ENCODE results near the gene FHIP2A. TPM values are rescaled to one million over a fixed set of nuclear protein-coding genes. Genes with fewer than 3 reads are reported as not detected.

Gene FHIP2A
- total RNA-seq, 1 donor from 2014 or later, result 19.6 TPM

- intact Hi-C loops (cut with DNase I), result no loop called here
These were observed 47.9 kb downstream of the FHIP2A start for GRCh38 chr10:114869520-114869892.

GRCh38 chr10:114870486-114870885, 48.9 kb downstream of the FHIP2A start:
- DNase-seq (ENCODE audit: low spot score in 2 of 2), result no peak
- H3K27ac ChIP-seq, result peak overlapping the region in 1 of 2 donors; percentile 17
- H3K4me3 ChIP-seq, result no peak overlapping the region
- peaks cover 6 to 9% of the 10 kb centered on the region in 2 donors for H3K4me1 ChIP-seq
- no peaks in the 10 kb centered on the region for H3K27me3 ChIP-seq
- H3K9me3 ChIP-seq, result no peaks in the 10 kb centered on the region
- peaks cover 0 to 7% of the 10 kb centered on the region in 2 donors for H3K36me3 ChIP-seq
- TF ChIP-seq, protein P1, sequence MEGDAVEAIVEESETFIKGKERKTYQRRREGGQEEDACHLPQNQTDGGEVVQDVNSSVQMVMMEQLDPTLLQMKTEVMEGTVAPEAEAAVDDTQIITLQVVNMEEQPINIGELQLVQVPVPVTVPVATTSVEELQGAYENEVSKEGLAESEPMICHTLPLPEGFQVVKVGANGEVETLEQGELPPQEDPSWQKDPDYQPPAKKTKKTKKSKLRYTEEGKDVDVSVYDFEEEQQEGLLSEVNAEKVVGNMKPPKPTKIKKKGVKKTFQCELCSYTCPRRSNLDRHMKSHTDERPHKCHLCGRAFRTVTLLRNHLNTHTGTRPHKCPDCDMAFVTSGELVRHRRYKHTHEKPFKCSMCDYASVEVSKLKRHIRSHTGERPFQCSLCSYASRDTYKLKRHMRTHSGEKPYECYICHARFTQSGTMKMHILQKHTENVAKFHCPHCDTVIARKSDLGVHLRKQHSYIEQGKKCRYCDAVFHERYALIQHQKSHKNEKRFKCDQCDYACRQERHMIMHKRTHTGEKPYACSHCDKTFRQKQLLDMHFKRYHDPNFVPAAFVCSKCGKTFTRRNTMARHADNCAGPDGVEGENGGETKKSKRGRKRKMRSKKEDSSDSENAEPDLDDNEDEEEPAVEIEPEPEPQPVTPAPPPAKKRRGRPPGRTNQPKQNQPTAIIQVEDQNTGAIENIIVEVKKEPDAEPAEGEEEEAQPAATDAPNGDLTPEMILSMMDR (IDR thresholded peaks at IDR 0.05), result no peak
- intact Hi-C loops (cut with DNase I), result loop anchor here (10.0 kb wide), 1 partner anchor 224 kb away; the partner anchor contains the start of gene ATRNL1

More at GRCh38 chr10:114869520-114869892, 47.9 kb downstream of the FHIP2A start:
- Histone ChIP-seq H3K4me3 (no peak overlapping the region), H3K9me3 (no peaks in the 10 kb centered on the region), H3K36me3 (peaks cover 5 to 14% of the 10 kb centered on the region in 2 donors), H3K27me3 (no peaks in the 10 kb centered on the region), H3K4me1 (peaks cover 6 to 9% of the 10 kb centered on the region in 2 donors), H3K27ac (peak overlapping the region; percentile 31 to 42)
- TF ChIP-seq, protein P1 (IDR thresholded peaks at IDR 0.05), result no peak
- no peak for DNase-seq (ENCODE audit: low spot score in 2 of 2)

DNA sequence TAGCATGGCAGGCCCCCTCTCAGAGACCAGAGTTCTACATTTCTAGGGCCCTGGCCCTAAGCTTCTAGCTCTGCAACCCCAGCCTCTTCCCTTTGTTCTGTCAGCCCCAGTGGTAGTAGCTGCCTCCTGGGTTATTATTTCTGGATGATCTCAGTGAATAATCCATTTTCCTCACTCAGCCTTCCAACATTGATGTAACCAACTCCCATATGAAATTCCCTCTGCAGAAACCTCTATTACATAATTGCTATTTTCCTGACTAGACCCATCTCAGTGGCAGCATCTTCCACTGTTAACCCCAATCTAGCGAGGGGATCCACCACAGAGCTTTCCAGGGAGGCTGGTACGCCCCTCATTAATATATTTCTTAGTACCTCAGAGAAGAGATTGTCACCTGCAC, 49.8 kb downstream of the FHIP2A start:
- Histone ChIP-seq H3K36me3 (peaks cover 0 to 3% of the 10 kb centered on the region in 2 donors), H3K4me3 (no peak overlapping the region), H3K4me1 (peaks cover 6 to 9% of the 10 kb centered on the region in 2 donors), H3K27ac (no peak overlapping the region), H3K27me3 (no peaks in the 10 kb centered on the region), H3K9me3 (no peaks in the 10 kb centered on the region)
- TF ChIP-seq, protein P1 (IDR thresholded peaks at IDR 0.05), result no peak
- no peak for DNase-seq (ENCODE audit: low spot score in 2 of 2)
- intact Hi-C loops (cut with DNase I), result loop anchor here (10.0 kb wide), 1 partner anchor 223 kb away; the partner anchor contains the start of gene ATRNL1

Other genes starting within 250 kb of the FHIP2A start
- 87.7 TPM for gene ABLIM1, start 163.5 kb upstream of the FHIP2A start, total RNA-seq
- gene TRUB1, start 116.4 kb downstream of the FHIP2A start, total RNA-seq, result 5.4 TPM